Testis (tissue), 2 donors: ENCODE data around the gene CCDC40.

Experiments used
- CTCF ChIP-seq, 3 experiments: fragments of 450-650 bp in 2 of 3; fragments of 200-600 bp in 1 of 3; sonication (generic) in 1 of 3; IDR thresholded peaks; one replicate each; pipeline ENCODE4 v1.5.1; 2016 to 2019; ENCODE audit warnings: antibody characterized with exemption in 3 of 3, mild to moderate bottlenecking in 2 of 3, moderate library complexity in 1 of 3
- POLR2A ChIP-seq: fragments of 450-650 bp; IDR thresholded peaks from one replicate; pipeline ENCODE4 v1.6.1; 2017; ENCODE audit warnings: antibody characterized with exemption, mild to moderate bottlenecking, moderate library complexity

GRCh38 chr17:80137131-80137530, 100.7 kb downstream of the CCDC40 start:
- no peak for TF ChIP-seq CTCF (IDR thresholded peaks at IDR 0.05)
- TF ChIP-seq POLR2A, result no peak
